Measurements from ENCODE around the gene FAM174C.

Gene FAM174C

GRCh38 chr19:1251330-1252220 lies 23.8 kb upstream of the FAM174C start:
- peak; percentile 58 for DNase-seq

- peak; percentile 55 for DNase-seq
Measured at GRCh38 chr19:1252221-1252820, 23.0 kb upstream of the FAM174C start.

GRCh38 chr19:1252821-1253513 lies 22.4 kb upstream of the FAM174C start:
- DNase-seq, result peak; percentile 75

GRCh38 chr19:1253514-1254080 lies 21.7 kb upstream of the FAM174C start:
- DNase-seq, result no peak

GRCh38 chr19:1254081-1254527 lies 21.2 kb upstream of the FAM174C start:
- no peak for DNase-seq

- no peak for DNase-seq
Measured at GRCh38 chr19:1254530-1255185, 20.7 kb upstream of the FAM174C start.

GRCh38 chr19:1255186-1256161 lies 19.9 kb upstream of the FAM174C start:
- DNase-seq, result no peak

GRCh38 chr19:1256646-1257474 lies 18.5 kb upstream of the FAM174C start:
- DNase-seq, result no peak

- DNase-seq, result no peak
Measured at GRCh38 chr19:1257475-1258162, 17.7 kb upstream of the FAM174C start.

- no peak for DNase-seq
Measured at GRCh38 chr19:1258163-1258492, 17.2 kb upstream of the FAM174C start.

- no peak for DNase-seq
Measured at GRCh38 chr19:1258707-1259205, 16.6 kb upstream of the FAM174C start.

GRCh38 chr19:1259206-1259875 lies 16.0 kb upstream of the FAM174C start:
- peak; percentile 53 for DNase-seq

- peak; percentile 42 for DNase-seq
Measured at GRCh38 chr19:1259876-1260748, 15.2 kb upstream of the FAM174C start.

- peak; percentile 95 for DNase-seq
Measured at GRCh38 chr19:1260749-1261537, 14.4 kb upstream of the FAM174C start.

- DNase-seq, result no peak
Measured at GRCh38 chr19:1261538-1261797, 13.9 kb upstream of the FAM174C start.

GRCh38 chr19:1261798-1262622 lies 13.3 kb upstream of the FAM174C start:
- peak; percentile 44 for DNase-seq

All from effector CD8-positive, alpha-beta T cell (primary cell).